NCI-H526 (cell line): ENCODE data around the gene SPACA7.
A peak's percentile ranks its signal among the peaks of the same experiment; 100 is the strongest.

Experiments used
- DNase-seq, 2 experiments: peaks; one replicate each; lab custom pipeline; 2025; lab: John Stamatoyannopoulos, UW

SPACA7 gene

DNA sequence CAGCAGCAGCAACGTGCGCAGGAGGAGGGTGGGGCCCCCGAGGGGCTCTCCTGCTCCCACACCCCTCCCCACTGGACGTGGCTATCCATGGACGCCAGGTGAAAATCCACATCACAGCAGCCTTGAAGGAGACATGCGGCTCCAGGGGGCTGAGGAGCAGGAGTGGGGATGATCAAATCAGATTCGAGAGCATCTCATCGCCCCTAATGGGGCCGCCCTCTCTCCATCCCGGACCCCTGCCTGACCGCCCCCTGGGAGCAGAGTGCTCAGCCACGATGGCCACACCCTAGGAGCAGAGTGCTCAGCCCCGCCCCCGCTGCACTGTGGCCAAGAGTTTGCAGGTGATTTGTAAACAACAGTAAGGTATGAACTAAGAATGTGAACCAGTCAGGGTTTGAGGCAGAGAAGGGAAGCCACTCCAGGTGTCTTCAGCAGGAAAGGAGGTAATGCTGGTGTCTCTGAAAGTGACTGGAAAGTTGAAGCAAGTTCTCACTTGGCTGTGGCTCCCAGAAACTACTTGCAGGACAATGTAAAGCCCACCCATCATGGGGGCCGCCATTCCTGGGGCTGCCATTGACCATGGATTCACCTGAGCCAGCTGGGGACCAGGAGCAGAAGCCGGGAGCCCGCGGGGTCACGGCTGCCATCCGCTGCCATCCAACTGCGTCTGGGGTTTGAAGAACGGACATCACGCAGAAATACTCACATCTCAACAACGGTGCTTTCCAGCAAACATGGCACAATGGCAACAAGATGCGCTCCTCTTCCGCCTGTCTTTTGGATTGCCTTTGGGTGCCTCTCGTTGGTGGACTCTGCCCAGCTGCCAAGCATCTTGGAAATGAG is 71.8 kb downstream of the SPACA7 start:
- DNase-seq: peak in 1 of 2 experiments; percentile 84

DNA sequence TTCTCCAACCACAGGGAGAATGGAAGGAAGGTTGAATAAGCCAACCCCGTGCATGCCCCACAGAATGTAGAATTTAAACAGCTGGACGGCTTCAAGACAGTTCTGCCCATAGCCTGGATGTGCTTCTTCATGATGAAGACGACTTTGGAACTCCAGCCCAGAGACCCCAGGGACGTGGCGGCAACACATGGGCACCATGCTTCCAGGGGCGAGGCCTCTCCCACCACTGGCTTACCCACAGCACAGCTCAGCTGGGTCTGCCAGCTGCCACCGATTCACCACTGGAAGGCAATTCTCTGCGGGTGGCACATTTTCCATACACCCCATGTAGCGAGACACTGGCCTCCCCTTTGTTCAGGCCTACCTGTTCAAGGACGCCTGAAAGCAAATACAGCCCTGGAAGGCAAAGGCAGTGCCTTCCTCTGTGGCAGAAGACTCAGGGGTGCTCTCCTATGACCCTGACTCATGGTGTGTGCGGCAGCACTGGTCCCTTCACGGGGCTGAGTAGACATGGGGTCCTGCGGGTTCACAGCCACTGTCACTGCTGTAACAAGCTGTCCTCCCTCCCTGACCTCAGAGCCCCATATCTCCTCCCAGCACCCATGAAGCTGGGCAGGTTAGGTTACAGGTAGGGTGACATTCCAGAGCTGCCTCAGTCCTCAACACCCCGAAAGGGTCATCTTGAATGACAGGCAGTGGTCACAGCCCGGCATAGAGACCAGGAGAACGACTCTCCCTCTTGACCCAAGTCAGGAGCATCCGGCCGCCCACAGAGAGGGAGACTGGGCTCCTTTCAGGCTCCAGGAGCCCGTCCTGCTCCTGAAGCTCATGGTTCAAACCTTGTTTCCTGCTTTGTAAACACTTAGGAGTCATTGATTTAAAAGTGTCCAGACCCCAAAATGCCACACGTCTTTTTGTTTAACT is 72.7 kb downstream of the SPACA7 start:
- DNase-seq: no peak

DNA sequence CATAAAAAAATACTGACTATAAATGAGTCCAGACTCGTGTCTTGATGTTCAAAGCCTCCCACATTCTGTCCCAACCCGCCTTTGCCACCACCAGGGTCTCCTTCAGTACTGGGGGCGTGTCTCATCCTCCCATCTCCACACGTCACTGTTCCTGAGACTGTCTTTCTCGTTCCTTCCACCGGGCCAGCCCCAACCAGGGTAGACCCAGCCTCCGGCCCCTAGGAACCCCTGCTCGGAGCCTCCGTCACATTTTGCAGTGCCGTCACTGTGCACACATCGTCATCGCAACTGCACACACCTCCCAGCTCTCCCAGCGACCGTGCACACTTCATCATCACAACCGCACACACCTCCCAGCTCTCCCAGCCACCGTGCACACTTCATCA is 73.4 kb downstream of the SPACA7 start:
- no peak for DNase-seq

DNA sequence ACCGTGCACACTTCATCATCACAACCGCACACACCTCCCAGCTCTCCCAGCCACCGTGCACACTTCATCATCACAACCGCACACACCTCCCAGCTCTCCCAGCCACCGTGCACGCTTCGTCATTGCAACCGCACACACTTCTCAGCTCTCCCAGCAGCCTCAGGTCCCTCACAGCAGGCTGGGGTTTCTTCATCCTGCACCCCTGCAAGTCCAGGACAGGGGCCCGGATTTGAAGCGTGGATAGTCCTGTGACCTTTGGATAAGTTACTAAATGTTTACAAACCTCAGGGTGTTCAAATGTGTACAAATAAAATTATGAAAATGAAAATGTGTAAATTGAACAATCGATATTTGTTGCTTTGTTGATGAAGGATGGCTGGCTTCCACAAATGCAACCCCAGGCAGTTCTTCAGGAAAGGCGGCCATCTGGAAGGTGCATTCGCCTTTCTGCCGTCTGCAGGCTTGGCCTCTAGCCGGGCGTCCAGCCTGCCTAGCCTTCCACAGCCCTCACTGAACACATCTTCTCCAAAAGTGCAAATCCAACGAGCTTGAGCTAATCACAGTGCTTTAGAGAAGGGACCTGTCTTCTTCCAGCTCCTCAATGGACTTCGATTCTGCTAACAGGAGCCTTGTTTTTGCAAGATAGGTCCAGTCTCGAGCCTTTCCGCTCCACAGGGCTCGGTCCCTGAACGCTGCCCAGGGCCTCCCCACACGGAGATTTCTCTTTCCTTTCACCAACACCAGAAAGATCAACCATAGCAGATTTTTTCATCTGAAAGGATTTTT is 74.2 kb downstream of the SPACA7 start:
- DNase-seq: no peak

DNA sequence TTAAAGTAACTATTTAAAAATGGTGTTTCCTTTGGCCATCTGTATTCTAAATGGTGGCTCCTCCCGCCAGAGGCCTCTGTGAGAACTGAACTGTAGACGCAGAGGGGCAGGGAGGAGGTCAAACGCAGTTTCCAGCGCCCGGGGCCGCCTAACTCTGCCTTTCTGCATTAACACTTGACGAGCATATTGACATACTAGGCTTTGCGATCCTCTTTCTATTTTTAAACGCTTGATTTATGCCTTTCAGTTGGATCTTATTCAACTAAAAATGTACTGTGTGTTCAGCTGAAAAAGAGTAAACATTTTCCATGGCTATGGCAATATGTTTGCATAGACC is 74.7 kb downstream of the SPACA7 start:
- peak in 1 of 2 experiments; percentile 53 for DNase-seq

DNA sequence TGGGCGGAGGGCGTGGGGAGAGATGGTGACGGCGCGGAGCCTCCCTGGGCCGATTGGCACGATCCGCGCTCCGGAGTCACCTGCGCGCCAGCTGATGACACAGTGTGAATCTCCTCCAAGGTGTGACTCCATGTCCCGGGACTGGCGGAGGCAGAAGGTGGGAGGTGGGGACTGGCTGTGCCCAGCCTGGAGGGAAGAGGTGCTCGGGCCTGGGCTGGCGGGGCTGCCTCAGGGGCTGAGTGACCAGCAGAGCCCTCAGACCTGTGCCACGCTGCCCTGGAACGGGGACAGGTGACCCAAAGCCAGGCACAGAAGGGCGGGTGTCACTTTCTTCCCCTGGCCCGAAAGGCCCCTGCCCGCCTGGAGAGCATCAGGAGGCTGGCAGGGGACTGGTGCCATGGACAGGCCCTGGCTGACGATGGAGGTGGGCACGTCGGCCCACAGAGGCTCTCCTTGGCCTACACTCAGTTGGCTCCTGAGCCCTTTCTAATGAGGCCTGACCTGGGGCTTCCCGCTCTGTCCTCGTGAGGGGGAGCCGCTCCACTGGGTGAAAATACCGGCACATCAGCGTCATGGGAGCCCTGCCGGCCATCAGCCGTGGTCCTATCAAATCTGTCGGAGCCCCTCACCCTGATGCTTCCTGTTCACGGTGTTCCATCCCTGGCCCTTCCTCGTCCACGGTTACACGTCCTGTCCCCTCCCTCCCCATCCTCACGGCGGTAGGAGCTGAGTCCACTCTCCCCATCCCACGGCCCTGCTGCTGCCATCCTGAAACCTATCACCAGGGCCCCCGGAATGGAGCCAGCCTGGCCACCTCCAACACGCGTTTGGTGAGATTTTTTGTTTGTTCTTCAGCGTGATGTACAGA is 75.6 kb downstream of the SPACA7 start:
- DNase-seq: no peak

DNA sequence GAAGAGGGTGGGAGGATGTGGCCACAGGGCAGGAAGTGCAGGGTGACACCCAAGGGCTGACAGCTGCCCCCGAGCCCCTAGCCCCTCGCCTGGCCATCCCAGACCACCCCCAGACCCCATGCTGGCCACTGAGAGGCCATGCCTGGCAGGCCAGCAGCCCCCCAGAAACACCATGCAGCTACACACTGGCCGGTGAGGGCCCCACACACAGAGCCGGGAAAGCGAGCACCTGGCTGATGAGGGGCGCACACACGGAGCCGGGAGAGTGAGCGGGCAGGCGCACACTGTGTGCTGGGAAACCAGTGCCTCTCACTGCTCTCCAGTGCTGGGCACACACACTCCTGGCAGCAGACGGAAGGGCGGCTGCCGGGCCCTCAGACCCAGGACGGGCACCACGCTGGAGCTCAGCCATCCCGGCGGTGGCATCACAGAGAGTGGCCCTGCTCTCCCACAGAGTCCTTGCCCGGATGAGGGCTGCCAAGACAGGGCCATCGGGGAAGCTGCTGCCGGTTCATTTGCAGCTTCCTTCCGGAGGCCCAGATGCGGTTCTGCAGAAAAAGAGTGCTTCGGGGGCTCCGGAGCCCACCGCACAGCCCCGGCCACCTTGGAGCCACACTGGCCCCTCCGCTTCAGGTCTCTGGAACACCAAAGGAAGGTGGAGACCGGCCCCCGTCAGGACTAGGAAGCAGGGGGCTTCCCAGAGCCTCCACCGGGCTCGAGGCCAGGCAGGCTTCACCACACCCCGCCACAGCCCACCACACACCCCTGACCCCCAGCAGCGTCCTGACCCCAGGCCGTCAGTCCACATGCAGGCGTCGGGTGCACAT is 76.4 kb downstream of the SPACA7 start:
- DNase-seq: no peak

DNA sequence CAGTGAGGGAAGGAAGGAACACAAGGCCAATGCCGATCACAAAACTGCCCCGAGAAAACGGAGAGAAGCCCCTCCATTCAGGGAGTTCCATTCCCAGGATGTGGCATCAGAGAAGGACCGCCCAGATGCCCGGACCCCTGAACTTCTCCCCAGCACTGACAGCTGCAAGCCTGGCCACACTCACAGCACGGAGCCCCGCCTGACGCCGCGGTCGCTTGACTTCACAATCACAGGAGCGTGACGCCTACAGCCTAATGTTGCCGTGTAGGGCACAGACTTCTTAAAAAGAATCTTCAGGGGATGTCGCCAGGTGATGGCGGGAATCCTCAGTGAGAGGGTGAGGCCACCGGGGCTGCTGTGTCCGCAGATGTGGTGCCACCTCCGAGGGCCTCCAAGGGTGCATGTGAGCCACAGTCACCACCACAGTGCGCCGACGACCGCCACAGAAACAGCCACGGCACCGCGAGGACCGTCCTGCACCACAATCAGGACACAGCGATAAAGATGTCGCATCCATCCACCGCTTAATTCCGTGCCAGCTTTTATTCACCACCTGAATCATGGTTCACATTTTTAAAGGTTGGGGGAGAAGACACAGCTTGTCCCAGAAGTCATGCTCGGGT is 77.2 kb downstream of the SPACA7 start:
- no peak for DNase-seq

DNA sequence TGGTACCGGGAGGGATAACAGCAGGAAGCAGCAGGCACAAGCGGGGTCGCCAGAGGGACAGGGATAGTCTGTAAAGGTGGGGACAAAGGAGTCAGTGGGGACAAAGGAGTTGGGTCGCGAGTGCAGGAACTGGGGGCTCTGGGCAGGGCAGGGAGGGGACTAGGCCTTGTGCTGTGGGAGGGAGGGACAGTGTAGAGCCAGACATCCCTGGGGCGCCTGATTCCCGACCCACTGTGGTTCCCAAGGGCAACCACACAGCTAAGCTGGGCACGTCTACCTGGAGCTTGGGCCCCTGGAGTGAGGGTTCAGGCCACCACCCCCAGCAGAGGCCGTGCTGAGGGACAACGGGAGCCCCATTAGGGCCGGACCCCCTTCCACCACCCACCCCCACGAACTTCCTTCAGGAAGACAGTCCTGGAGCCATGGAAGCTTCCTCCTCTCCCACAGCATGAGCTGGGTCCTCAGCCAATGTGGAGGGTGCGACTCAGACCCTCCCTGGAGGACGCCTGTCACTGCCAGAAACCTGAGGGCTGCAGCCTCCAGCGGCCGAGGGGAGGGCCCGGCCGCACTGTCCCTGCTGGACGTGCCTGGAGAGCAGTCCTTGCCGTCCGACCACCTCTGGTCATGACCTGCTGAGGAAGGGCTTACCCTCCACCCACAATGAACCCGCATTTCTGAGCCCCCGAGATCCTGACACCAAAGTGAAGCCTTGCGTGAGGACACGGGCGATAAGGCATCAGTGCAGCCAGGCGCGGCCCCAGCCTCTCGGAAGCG is 77.9 kb downstream of the SPACA7 start:
- no peak for DNase-seq

DNA sequence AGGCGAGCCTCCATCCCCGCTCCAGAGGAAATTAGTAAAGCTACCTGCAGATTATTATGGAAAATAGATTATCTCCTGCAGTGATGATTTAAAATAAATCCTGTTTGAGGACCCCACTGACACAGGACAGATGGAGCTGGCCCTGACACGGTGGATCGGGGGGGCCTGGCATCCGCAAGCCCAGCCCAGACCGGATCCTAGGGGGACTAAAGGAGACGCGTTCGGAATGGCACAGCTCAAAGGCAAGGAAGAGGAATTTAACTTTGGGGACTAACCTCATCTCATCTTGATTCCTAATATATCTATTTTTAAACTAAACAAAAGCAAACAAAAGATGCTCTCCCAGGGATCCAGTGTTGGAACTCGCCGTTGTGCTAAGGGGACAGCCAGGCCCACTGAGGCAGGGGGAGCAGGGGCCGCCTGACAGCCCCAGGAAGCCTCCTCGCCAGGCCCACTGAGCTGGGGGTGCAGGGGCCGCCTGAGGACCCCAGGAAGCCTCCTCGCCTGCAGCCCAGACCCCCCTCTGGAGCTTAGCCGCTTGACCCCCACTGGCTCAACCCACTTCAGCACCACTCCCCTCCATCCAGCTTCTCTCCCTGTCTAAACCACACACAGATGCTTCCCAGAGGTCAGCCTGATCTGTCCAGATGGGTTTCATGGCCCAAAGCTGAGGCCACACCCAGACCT is 78.6 kb downstream of the SPACA7 start:
- no peak for DNase-seq

GRCh38 chr13:112455476-112456059 is 79.4 kb downstream of the SPACA7 start:
- no peak for DNase-seq

DNA sequence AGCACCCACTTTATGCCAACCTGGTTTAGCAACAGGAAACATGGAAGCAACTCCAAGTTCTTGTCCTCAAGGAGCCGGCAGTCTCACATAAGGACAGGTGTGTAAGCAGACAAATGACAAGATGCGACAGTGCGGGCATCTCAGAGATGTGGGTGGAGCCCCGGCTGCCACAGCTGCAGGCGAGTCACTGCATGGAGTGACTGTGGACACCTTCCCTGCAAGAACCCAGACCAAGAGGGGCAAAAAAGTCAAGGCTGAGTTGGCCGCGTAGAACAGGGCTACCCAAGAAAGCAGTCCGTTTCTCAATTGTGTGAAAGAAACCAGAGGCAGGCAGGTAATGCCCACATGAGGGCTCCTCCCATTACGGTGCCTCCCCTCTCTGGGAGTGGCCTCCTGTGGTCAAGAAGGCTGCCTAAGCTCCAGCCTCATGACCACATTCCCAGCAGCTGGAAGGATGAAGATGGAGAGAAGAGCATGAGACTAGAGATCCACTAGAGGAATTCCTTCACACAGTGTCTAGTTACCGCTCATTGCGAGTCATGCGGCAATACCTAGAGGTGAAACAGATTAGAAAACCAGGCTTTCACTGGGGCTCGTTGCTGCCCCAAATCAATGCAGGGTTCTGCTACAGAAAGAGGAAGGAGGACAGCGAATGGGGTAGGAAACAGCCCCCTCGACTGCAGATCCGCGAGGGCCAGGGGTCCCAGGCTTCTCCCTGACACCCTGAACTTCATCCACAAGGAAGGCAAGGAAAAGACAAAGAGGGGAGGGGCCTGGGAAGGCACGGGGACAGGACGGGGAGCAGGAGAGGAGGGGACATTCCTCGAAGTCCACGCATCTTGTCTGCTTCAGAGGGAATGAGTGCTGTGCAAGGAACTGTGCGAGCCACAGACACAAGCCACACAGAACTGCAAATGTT is 80.2 kb downstream of the SPACA7 start:
- no peak for DNase-seq

GRCh38 chr13:112457081-112457480 is 80.9 kb downstream of the SPACA7 start:
- no peak for DNase-seq

- no peak for DNase-seq
These were observed 81.3 kb downstream of the SPACA7 start for GRCh38 chr13:112457485-112457884.

GRCh38 chr13:112462408-112462807 is 86.3 kb downstream of the SPACA7 start:
- no peak for DNase-seq

GRCh38 chr13:112464720-112465119 is 88.6 kb downstream of the SPACA7 start:
- DNase-seq: no peak
